Measurements from ENCODE around the gene AARS2.
A peak's percentile ranks its signal among the peaks of the same experiment; 100 is the strongest.
"Not testable (repeated sequence)": the region's sequence is repeated elsewhere in the genome, so short reads cannot be mapped to it uniquely, and the experiment has no call there.

Gene AARS2

GRCh38 chr6:44312901-44313788 lies at the start of gene AARS2:
Gene AARS2, minus strand, starts transcription at chr6:44313347. Its CDS starts 24 bp downstream, at chr6:44313323.
- DNase-seq: peak; percentile 79

GRCh38 chr6:44361947-44362346 lies 48.8 kb upstream of the AARS2 start:
- DNase-seq: no peak

- DNase-seq: no peak
These were observed 46.8 kb upstream of the AARS2 start for GRCh38 chr6:44359973-44360372.

- no peak for DNase-seq
These were observed 43.3 kb upstream of the AARS2 start for GRCh38 chr6:44356487-44356886.

GRCh38 chr6:44355640-44356039 lies 42.5 kb upstream of the AARS2 start:
- DNase-seq: no peak

GRCh38 chr6:44353336-44353735 lies 40.2 kb upstream of the AARS2 start:
- DNase-seq: no peak

GRCh38 chr6:44352259-44352658 lies 39.1 kb upstream of the AARS2 start:
- DNase-seq: no peak

- DNase-seq: not testable (repeated sequence)
These were observed 37.5 kb upstream of the AARS2 start for GRCh38 chr6:44350650-44350994.

- DNase-seq: no peak
These were observed 36.9 kb upstream of the AARS2 start for GRCh38 chr6:44349904-44350649.

GRCh38 chr6:44346818-44347217 lies 33.7 kb upstream of the AARS2 start:
- DNase-seq: not testable (repeated sequence)

- DNase-seq: no peak
These were observed 29.3 kb upstream of the AARS2 start, which contains the start of gene SPATS1 for GRCh38 chr6:44342489-44342888. Gene SPATS1, plus strand, starts transcription at chr6:44342650. Its CDS starts 446 bp downstream, at chr6:44343096.

- DNase-seq: no peak
These were observed 28.9 kb upstream of the AARS2 start for GRCh38 chr6:44342052-44342451.

- no peak for DNase-seq
These were observed 28.1 kb upstream of the AARS2 start for GRCh38 chr6:44341095-44341890.

GRCh38 chr6:44339763-44340625 lies 26.8 kb upstream of the AARS2 start:
- DNase-seq: no peak

- DNase-seq: no peak
These were observed 26.2 kb upstream of the AARS2 start for GRCh38 chr6:44339301-44339700.

GRCh38 chr6:44338228-44339122 lies 25.3 kb upstream of the AARS2 start:
- peak; percentile 41 for DNase-seq

- no peak for DNase-seq
These were observed 22.5 kb upstream of the AARS2 start for GRCh38 chr6:44335631-44336030.

- DNase-seq: no peak
These were observed 20.8 kb upstream of the AARS2 start for GRCh38 chr6:44333942-44334341.

GRCh38 chr6:44333273-44333919 lies 20.2 kb upstream of the AARS2 start:
- no peak for DNase-seq

GRCh38 chr6:44332585-44332984 lies 19.4 kb upstream of the AARS2 start:
- DNase-seq: no peak

GRCh38 chr6:44329858-44330257 lies 16.7 kb upstream of the AARS2 start:
- no peak for DNase-seq

All from NCI-H2029 (cell line).